Measurements from ENCODE around the gene SSH2.
"Not testable (repeated sequence)": the region's sequence is repeated elsewhere in the genome, so short reads cannot be mapped to it uniquely, and the experiment has no call there.

DNA sequence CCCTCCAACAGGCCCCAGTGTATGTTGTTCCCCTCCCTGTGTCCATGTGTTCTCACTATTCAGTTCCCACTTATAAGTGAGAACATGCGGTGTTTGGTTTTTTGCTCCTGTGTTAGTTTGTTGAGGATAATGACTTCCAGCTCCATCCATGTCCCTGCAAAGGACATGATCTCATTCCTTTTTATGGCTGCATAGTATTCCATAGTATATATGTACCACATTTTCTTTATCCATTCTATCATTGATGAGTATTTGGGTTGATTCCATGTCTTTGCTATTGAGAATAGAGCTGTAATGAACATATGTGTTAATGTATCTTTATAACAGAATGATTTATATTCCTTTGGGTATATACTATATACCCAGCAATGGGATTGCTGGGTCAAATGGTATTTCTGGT lies 27.5 kb upstream of the SSH2 start:
- TF ChIP-seq, protein P1, sequence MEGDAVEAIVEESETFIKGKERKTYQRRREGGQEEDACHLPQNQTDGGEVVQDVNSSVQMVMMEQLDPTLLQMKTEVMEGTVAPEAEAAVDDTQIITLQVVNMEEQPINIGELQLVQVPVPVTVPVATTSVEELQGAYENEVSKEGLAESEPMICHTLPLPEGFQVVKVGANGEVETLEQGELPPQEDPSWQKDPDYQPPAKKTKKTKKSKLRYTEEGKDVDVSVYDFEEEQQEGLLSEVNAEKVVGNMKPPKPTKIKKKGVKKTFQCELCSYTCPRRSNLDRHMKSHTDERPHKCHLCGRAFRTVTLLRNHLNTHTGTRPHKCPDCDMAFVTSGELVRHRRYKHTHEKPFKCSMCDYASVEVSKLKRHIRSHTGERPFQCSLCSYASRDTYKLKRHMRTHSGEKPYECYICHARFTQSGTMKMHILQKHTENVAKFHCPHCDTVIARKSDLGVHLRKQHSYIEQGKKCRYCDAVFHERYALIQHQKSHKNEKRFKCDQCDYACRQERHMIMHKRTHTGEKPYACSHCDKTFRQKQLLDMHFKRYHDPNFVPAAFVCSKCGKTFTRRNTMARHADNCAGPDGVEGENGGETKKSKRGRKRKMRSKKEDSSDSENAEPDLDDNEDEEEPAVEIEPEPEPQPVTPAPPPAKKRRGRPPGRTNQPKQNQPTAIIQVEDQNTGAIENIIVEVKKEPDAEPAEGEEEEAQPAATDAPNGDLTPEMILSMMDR (conservative IDR thresholded peaks at IDR 0.05; ENCODE audit: low read depth, low read length) = not testable (repeated sequence)
- TF ChIP-seq EZH2 (IDR thresholded peaks at IDR 0.05; ENCODE audit: low read length, unreplicated experiment) = not testable (repeated sequence)

Data from PC-3 (cell line).